ENCODE results near the gene LYZL1.
"Not testable (repeated sequence)": the region's sequence is repeated elsewhere in the genome, so short reads cannot be mapped to it uniquely, and the experiment has no call there.

- not testable (repeated sequence) for TF ChIP-seq CTCF (IDR thresholded peaks at IDR 0.05); EZH2 (IDR thresholded peaks at IDR 0.05; ENCODE audit: borderline replicate concordance, insufficient read depth, low read depth, low read length, poor library complexity, severe bottlenecking)
Measured at GRCh38 chr10:29292406-29292805, 3.5 kb downstream of the LYZL1 start.

Measured in B cell (primary cell).